Sigmoid colon (tissue), 7 donors: Measurements from ENCODE around the gene PPFIA4. TPM values are rescaled to one million over a fixed set of nuclear protein-coding genes. Genes with fewer than 3 reads are reported as not detected.

ENCODE experiments used
- DNase-seq: peaks from one replicate; pipeline ENCODE4 v3.0.0-alpha.2; 2019
- H3K27ac ChIP-seq, 4 donors: fragments of 200-600 bp; sonication (generic); one replicate each; pipeline ENCODE4 v1.5.1; 2016 to 2019; ENCODE audit warnings: mild to moderate bottlenecking in 1 of 4
- H3K27me3 ChIP-seq, 3 donors: fragments of 200-600 bp; sonication (generic); one replicate each; pipeline ENCODE4 v1.5.1; 2019; ENCODE audit warnings: mild to moderate bottlenecking in 1 of 3
- H3K36me3 ChIP-seq, 4 donors: fragments of 200-600 bp; sonication (generic); one replicate each; pipeline ENCODE4 v1.5.1; 2016 to 2019
- H3K4me1 ChIP-seq, 4 donors: fragments of 200-600 bp; sonication (generic); one replicate each; pipeline ENCODE4 v1.5.1; 2017 to 2019
- H3K4me3 ChIP-seq, 4 donors: fragments of 200-600 bp; sonication (generic); one replicate each; pipeline ENCODE4 v1.5.1; 2017 to 2019; ENCODE audit warnings: mild to moderate bottlenecking in 2 of 4, moderate library complexity in 1 of 4
- H3K9me3 ChIP-seq, 4 donors: fragments of 200-600 bp in 3 of 4; sonication (generic) in 3 of 4; one replicate each; pipeline versions ENCODE4 v1.5.1 to v1.6.1; 2013 to 2019
- EP300 ChIP-seq, 4 donors: sonication (generic); formaldehyde crosslinking; IDR thresholded peaks; one replicate each; pipeline ENCODE4 v1.6.1; 2017; ENCODE audit warnings: antibody characterized with exemption in 4 of 4
- POLR2A ChIP-seq, 2 donors: fragments of 450-650 bp; IDR thresholded peaks; one replicate each; pipeline ENCODE4 v1.6.1; 2016; ENCODE audit warnings: antibody characterized with exemption in 2 of 2, mild to moderate bottlenecking in 2 of 2, moderate library complexity in 2 of 2
- POLR2AphosphoS5 ChIP-seq, 4 donors: sonication (generic); formaldehyde crosslinking; IDR thresholded peaks; one replicate each; pipeline ENCODE4 v1.6.1; 2017; ENCODE audit warnings: antibody characterized with exemption in 4 of 4
- WGBS, 2 donors: extraction: QIAGEN DNeasy Blood & Tissue Kit; methylation state at CpG; one replicate each; pipeline ENCODE4 v1.1.7; 2013; 5-methylcytosine and 5-hydroxymethylcytosine counted together
- intact Hi-C: fragments of 100-400 bp; cut with DNase I; formaldehyde crosslinking; loops from one replicate; pipeline ENCODE4 v1.15.1; 2023
- polyA plus RNA-seq, 3 donors: library from polyadenylated mRNA; stranded (reverse); fragments of 200-250 nt; gene quantifications; one replicate each; pipeline ENCODE4 v1.2.3, GENCODE V29; 2013
- total RNA-seq, 4 donors: library from RNA; depleted of rRNA; stranded (reverse); fragments of >200 nt; gene quantifications; one replicate each; pipeline ENCODE4 v1.1.0, GENCODE V29; 2016
- TF ChIP-seq, protein P1 (sequence below), 4 experiments: fragments of 450-650 bp in 3 of 4; fragments of 200-600 bp in 1 of 4; IDR thresholded peaks; one replicate each; pipeline ENCODE4 v1.5.1; 2016 to 2019; ENCODE audit warnings: antibody characterized with exemption in 4 of 4, mild to moderate bottlenecking in 3 of 4, moderate library complexity in 2 of 4
- donor health status: healthy with polysubstance abuse.
- donor health status: Bipolar disorder and iron deficiency.
- donor health status: healthy.

The PPFIA4 gene
- total and polyA plus RNA-seq, 7 donors, result 0.52 to 15.0 (median 1.4) TPM; not detected in 2

DNA sequence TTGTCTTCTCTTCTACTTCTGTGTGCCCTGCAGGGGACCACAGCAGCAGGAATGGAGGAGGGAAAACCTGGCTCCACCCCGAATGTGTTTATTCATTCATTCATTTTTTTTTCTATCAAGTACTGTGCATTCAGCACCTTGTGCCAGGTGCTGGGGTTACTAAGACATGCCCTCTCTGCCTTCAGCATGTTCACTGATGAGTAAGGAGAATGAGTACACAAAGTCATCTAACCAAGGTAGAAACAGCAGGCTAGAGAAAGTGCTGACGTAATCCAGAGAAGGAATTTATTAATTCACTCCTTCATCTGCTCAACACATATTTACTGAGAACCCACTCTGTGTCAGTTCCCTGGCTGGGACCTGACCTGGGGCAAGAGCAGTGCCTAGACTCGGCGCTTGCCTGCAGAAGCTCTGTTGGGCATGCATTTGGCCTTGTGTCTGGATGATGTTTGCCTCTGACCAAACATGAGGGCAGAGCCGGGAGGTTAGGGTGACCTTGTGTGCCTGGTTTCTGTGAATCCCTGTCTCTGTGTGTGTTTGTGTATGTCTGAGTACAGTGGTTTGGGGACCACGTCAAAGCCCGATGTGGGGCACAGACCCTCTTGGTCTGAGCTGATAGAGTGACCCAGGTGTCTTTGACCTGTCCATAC is 62.8 kb downstream of the PPFIA4 start:
- no peak for DNase-seq
- no peak for TF ChIP-seq POLR2A (IDR thresholded peaks at IDR 0.05)
- TF ChIP-seq EP300 (IDR thresholded peaks at IDR 0.05), result no peak
- TF ChIP-seq POLR2AphosphoS5 (IDR thresholded peaks at IDR 0.05), result no peak
- TF ChIP-seq, protein P1, sequence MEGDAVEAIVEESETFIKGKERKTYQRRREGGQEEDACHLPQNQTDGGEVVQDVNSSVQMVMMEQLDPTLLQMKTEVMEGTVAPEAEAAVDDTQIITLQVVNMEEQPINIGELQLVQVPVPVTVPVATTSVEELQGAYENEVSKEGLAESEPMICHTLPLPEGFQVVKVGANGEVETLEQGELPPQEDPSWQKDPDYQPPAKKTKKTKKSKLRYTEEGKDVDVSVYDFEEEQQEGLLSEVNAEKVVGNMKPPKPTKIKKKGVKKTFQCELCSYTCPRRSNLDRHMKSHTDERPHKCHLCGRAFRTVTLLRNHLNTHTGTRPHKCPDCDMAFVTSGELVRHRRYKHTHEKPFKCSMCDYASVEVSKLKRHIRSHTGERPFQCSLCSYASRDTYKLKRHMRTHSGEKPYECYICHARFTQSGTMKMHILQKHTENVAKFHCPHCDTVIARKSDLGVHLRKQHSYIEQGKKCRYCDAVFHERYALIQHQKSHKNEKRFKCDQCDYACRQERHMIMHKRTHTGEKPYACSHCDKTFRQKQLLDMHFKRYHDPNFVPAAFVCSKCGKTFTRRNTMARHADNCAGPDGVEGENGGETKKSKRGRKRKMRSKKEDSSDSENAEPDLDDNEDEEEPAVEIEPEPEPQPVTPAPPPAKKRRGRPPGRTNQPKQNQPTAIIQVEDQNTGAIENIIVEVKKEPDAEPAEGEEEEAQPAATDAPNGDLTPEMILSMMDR (IDR thresholded peaks at IDR 0.05), result no peak
- no peaks in the 10 kb centered on the region for H3K27me3 ChIP-seq
- WGBS, 2 donors, result 75 to 83% methylated on average over 7 of the region's 7 CpGs
- no peak overlapping the region for H3K27ac ChIP-seq
- intact Hi-C loops, result no loop called here
- H3K36me3 ChIP-seq, result no peaks in the 10 kb centered on the region
- no peaks in the 10 kb centered on the region for H3K9me3 ChIP-seq
- no peak overlapping the region for H3K4me3 ChIP-seq
- no peaks in the 10 kb centered on the region for H3K4me1 ChIP-seq

DNA sequence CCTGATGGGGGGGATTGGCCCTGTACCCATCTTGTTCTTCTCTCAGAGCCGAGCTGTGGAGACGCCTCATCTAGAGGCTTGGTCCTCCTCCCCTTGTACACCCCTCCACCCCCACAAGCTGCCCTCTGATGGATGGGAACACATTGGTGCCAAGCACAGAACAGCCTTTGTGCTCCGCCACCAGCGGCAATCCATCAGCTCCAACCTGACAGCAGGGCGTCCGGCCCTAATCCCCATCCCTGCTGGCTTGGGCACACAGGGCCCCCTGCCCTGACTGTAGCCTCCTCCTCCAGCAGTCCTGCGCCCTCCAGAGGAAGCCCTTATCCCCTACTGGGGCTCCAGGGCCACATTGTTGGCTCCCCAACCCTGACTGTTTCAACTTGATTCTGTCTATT is 63.4 kb downstream of the PPFIA4 start:
- no peaks in the 10 kb centered on the region for H3K4me1 ChIP-seq
- intact Hi-C loops, result no loop called here
- H3K4me3 ChIP-seq, result no peak overlapping the region
- TF ChIP-seq, protein P1 (IDR thresholded peaks at IDR 0.05), result no peak
- no peak for TF ChIP-seq EP300 (IDR thresholded peaks at IDR 0.05)
- DNase-seq, result no peak
- no peaks in the 10 kb centered on the region for H3K36me3 ChIP-seq
- peaks cover 0 to 4% (median 2%) of the 10 kb centered on the region in 4 donors for H3K9me3 ChIP-seq
- H3K27me3 ChIP-seq, result no peaks in the 10 kb centered on the region
- WGBS, 2 donors, result 70 to 83% methylated on average over 7 of the region's 7 CpGs
- H3K27ac ChIP-seq, result no peak overlapping the region

DNA sequence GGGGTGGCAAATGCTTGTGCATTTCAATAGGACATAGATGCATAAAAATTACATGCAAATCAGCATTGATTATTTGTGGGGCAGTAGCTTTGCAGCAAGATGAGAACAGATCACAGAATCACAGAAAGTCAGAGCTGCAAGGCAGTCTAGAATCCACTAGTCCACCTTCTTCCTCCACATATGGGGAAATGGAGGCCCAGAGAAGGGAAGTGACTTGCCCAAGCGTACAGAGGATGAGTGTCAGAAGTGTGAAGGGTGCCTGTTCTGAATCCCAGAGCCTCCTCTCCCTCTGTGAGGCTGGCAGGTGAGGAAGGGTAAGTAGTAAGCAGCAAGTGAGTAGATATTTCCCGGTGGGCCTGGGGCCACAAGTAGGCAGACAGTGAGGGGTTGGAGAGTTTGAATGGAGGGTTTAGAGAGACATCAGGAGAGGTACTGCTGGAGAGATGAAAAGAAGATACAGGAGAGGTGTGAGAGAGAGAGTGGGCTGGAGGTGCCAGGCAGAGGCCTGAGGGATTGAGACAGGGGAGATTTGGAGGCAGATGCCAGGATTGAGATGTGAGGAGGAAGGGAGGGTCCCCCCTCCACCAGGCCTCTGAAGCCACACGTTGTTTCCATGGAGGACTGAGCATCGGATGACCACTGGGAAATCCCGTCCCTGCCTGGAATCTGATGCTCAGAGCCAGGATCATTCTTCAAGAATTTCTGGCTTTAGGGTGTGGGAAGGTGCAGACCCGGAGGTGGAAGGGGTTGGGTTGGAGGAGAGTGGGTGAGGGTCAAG is 64.3 kb downstream of the PPFIA4 start:
- no peaks in the 10 kb centered on the region for H3K27me3 ChIP-seq
- H3K4me3 ChIP-seq, result no peak overlapping the region
- 78 to 80% methylated on average over 6 of the region's 6 CpGs for WGBS, 2 donors
- DNase-seq, result no peak
- intact Hi-C loops, result no loop called here
- no peak overlapping the region for H3K27ac ChIP-seq
- TF ChIP-seq POLR2AphosphoS5 (IDR thresholded peaks at IDR 0.05) (no peak), POLR2A (IDR thresholded peaks at IDR 0.05) (no peak), EP300 (IDR thresholded peaks at IDR 0.05) (no peak)
- TF ChIP-seq, protein P1 (IDR thresholded peaks at IDR 0.05), result no peak
- H3K4me1 ChIP-seq, result no peaks in the 10 kb centered on the region
- H3K36me3 ChIP-seq, result no peaks in the 10 kb centered on the region
- H3K9me3 ChIP-seq, result peaks cover 0 to 13% (median 6%) of the 10 kb centered on the region in 4 donors

DNA sequence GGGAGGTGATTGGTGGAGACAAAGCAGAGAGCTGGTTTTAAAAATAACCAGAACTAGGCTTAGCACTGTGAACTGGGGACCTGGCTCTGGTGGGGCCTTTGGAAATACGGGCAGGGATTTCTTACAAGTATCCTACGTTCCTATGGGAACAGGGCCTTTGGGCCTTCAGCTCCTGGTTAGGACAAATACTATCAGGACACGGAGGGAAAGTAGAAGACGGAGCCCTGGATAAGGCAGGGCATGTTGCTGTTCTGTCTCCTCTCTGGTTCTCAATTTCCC is 64.8 kb downstream of the PPFIA4 start:
- no peaks in the 10 kb centered on the region for H3K27me3 ChIP-seq
- H3K9me3 ChIP-seq, result peaks cover 0 to 14% (median 7%) of the 10 kb centered on the region in 4 donors
- no peak for DNase-seq
- TF ChIP-seq, protein P1 (IDR thresholded peaks at IDR 0.05), result no peak
- TF ChIP-seq POLR2A (IDR thresholded peaks at IDR 0.05) (no peak), EP300 (IDR thresholded peaks at IDR 0.05) (no peak), POLR2AphosphoS5 (IDR thresholded peaks at IDR 0.05) (no peak)
- H3K27ac ChIP-seq, result no peak overlapping the region
- H3K4me3 ChIP-seq, result no peak overlapping the region
- no peaks in the 10 kb centered on the region for H3K36me3 ChIP-seq
- intact Hi-C loops, result no loop called here
- 68 to 88% methylated on average over 4 of the region's 4 CpGs for WGBS, 2 donors
- no peaks in the 10 kb centered on the region for H3K4me1 ChIP-seq
